BE2C (cell line): ENCODE results near the gene ALDH8A1.

Experiments
- DNase-seq: peaks from one replicate; pipeline ENCODE4 v3.0.0-alpha.2; 2020
- H3K27me3 ChIP-seq: fragments of 250-450 bp; sonication (Bioruptor Pico); 2 replicates; pipeline ENCODE4 v1.5.1; 2020; ENCODE audit warnings: mild to moderate bottlenecking
- H3K36me3 ChIP-seq: fragments of 250-450 bp; sonication (Bioruptor Pico); 2 replicates; pipeline ENCODE4 v1.5.1; 2020; ENCODE audit warnings: mild to moderate bottlenecking
- H3K4me1 ChIP-seq: fragments of 250-450 bp; sonication (Bioruptor Pico); 2 replicates; pipeline ENCODE4 v1.5.1; 2020
- H3K4me3 ChIP-seq: 2 replicates; pipeline ENCODE4 v1.5.1; 2011; ENCODE audit warnings: low read depth, low read length
- H3K9me3 ChIP-seq: fragments of 250-450 bp; sonication (Bioruptor Pico); 2 replicates; pipeline ENCODE4 v1.5.1; 2020
- CTCF ChIP-seq: IDR thresholded peaks from 2 replicates; pipeline ENCODE4 v1.5.1; 2012; ENCODE audit warnings: mild to moderate bottlenecking, low read depth, low read length

The ALDH8A1 gene

GRCh38 chr6:134948691-134949090 lies 1.2 kb downstream of the ALDH8A1 start:
- TF ChIP-seq CTCF: no peak
- H3K36me3 ChIP-seq: no peaks in the 10 kb centered on the region

GRCh38 chr6:134948142-134948541 lies 1.8 kb downstream of the ALDH8A1 start:
- Histone ChIP-seq H3K4me3 (no peak overlapping the region), H3K4me1 (no peaks in the 10 kb centered on the region), H3K27me3 (no peaks in the 10 kb centered on the region), H3K9me3 (no peaks in the 10 kb centered on the region), H3K36me3 (no peaks in the 10 kb centered on the region)
- no peak for DNase-seq
- TF ChIP-seq CTCF: no peak

More at GRCh38 chr6:134948691-134949090, 1.2 kb downstream of the ALDH8A1 start:
- Histone ChIP-seq H3K4me1 (no peaks in the 10 kb centered on the region), H3K27me3 (no peaks in the 10 kb centered on the region), H3K9me3 (no peaks in the 10 kb centered on the region), H3K4me3 (no peak overlapping the region)
- no peak for DNase-seq

GRCh38 chr6:134945045-134945444 lies 4.9 kb downstream of the ALDH8A1 start:
- TF ChIP-seq CTCF: no peak
- no peaks in the 10 kb centered on the region for H3K36me3 ChIP-seq
- H3K4me1 ChIP-seq: no peaks in the 10 kb centered on the region
- DNase-seq: no peak
- no peaks in the 10 kb centered on the region for H3K27me3 ChIP-seq
- no peak overlapping the region for H3K4me3 ChIP-seq
- H3K9me3 ChIP-seq: no peaks in the 10 kb centered on the region

GRCh38 chr6:134943522-134944111 lies 6.3 kb downstream of the ALDH8A1 start:
- TF ChIP-seq CTCF: no peak
- Histone ChIP-seq H3K36me3 (no peaks in the 10 kb centered on the region), H3K27me3 (no peaks in the 10 kb centered on the region), H3K4me1 (no peaks in the 10 kb centered on the region), H3K9me3 (no peaks in the 10 kb centered on the region), H3K4me3 (no peak overlapping the region)
- DNase-seq: no peak

- no peaks in the 10 kb centered on the region for H3K9me3 ChIP-seq
- DNase-seq: no peak
- H3K27me3 ChIP-seq: no peaks in the 10 kb centered on the region
- no peaks in the 10 kb centered on the region for H3K4me1 ChIP-seq
- TF ChIP-seq CTCF: no peak
- no peak overlapping the region for H3K4me3 ChIP-seq
- no peaks in the 10 kb centered on the region for H3K36me3 ChIP-seq
Observed at GRCh38 chr6:134938896-134939295, 11.0 kb downstream of the ALDH8A1 start.

- Histone ChIP-seq H3K27me3 (no peaks in the 10 kb centered on the region), H3K4me1 (no peaks in the 10 kb centered on the region), H3K36me3 (no peaks in the 10 kb centered on the region), H3K4me3 (no peak overlapping the region), H3K9me3 (no peaks in the 10 kb centered on the region)
- TF ChIP-seq CTCF: no peak
- no peak for DNase-seq
Observed at GRCh38 chr6:134937426-134937825, 12.5 kb downstream of the ALDH8A1 start.
